Loucy (cell line): ENCODE results near the gene CAMTA1.

Experiments
- H2AFZ ChIP-seq: fragments of 200-600 bp; sonication (generic); 2 replicates; pipeline ENCODE4 v1.6.0; 2016; ENCODE audit warnings: antibody characterized with exemption, mild to moderate bottlenecking, low read length, moderate library complexity
- H3F3A ChIP-seq: fragments of 200-600 bp; 2 replicates; pipeline ENCODE4 v1.6.0; 2016; ENCODE audit warnings: antibody characterized with exemption, low read depth, mild to moderate bottlenecking
- H3K27me3 ChIP-seq: fragments of 200-600 bp; sonication (generic); 2 replicates; pipeline ENCODE4 v1.6.1; 2014; ENCODE audit warnings: low read length, mild to moderate bottlenecking; ENCODE audit not compliant: insufficient read depth, poor library complexity, severe bottlenecking
- H3K36me3 ChIP-seq: fragments of 200-600 bp; sonication (generic); 2 replicates; pipeline ENCODE4 v1.6.1; 2016; ENCODE audit warnings: low read length; ENCODE audit not compliant: insufficient read depth
- H3K4me1 ChIP-seq: fragments of 200-600 bp; sonication (generic); 2 replicates; pipeline ENCODE4 v1.5.1; 2014; ENCODE audit warnings: low read length, mild to moderate bottlenecking; ENCODE audit not compliant: insufficient read depth, poor library complexity, severe bottlenecking
- H3K4me2 ChIP-seq: fragments of 200-600 bp; sonication (generic); 2 replicates; pipeline ENCODE4 v1.6.0; 2014; ENCODE audit warnings: antibody characterized with exemption, low read length, low read depth, mild to moderate bottlenecking; ENCODE audit not compliant: poor library complexity, severe bottlenecking
- H3K4me3 ChIP-seq: fragments of 200-600 bp; sonication (generic); 2 replicates; pipeline ENCODE4 v1.5.1; 2014; ENCODE audit warnings: low read length, mild to moderate bottlenecking, mixed read lengths; ENCODE audit not compliant: poor library complexity, severe bottlenecking
- H3K79me2 ChIP-seq: fragments of 200-600 bp; sonication (generic); 2 replicates; pipeline ENCODE4 v1.6.1; 2014; ENCODE audit warnings: low read length; ENCODE audit not compliant: insufficient read depth
- H3K9ac ChIP-seq: fragments of 200-600 bp; sonication (generic); 2 replicates; pipeline ENCODE4 v1.6.0; 2014; ENCODE audit warnings: mild to moderate bottlenecking, low read depth, low read length, moderate library complexity; ENCODE audit not compliant: poor library complexity, severe bottlenecking
- H3K9me2 ChIP-seq: fragments of 200-600 bp; sonication (generic); replicated peaks from 2 replicates; pipeline ENCODE4 v1.6.1; 2016; ENCODE audit warnings: low read depth, low read length, mixed read lengths
- H3K9me3 ChIP-seq: fragments of 200-600 bp; sonication (generic); 2 replicates; pipeline ENCODE4 v1.6.1; 2014; ENCODE audit warnings: mild to moderate bottlenecking, antibody characterized with exemption, low read length, low read depth; ENCODE audit not compliant: insufficient read depth
- H4K20me1 ChIP-seq: fragments of 200-600 bp; sonication (generic); 2 replicates; pipeline ENCODE4 v1.6.0; 2014; ENCODE audit warnings: antibody characterized with exemption, low read length, mild to moderate bottlenecking; ENCODE audit not compliant: insufficient read depth, poor library complexity, severe bottlenecking
- CTCF ChIP-seq: fragments of 200-600 bp; sonication (generic); conservative IDR thresholded peaks from 2 replicates; pipeline ENCODE4 v1.5.1; 2014; ENCODE audit warnings: mild to moderate bottlenecking, antibody characterized with exemption, low read length
- EZH2phosphoT487 ChIP-seq: fragments of 200-600 bp; IDR thresholded peaks from 2 replicates; pipeline ENCODE4 v1.6.1; 2018; ENCODE audit warnings: antibody characterized with exemption, mild to moderate bottlenecking, moderate library complexity, borderline replicate concordance

The CAMTA1 gene

GRCh38 chr1:7422561-7422960 is 637.3 kb downstream of the CAMTA1 start:
- Histone ChIP-seq H3K79me2 (no peaks in the 10 kb centered on the region), H2AFZ (no peak overlapping the region), H3K4me3 (no peak overlapping the region), H3K9ac (no peak overlapping the region), H3K9me3 (peaks cover 3% of the 10 kb centered on the region; the same call in 1 of the 2 replicates), H3K4me1 (no peaks in the 10 kb centered on the region), H3K27me3 (no peaks in the 10 kb centered on the region), H4K20me1 (no peaks in the 10 kb centered on the region), H3K4me2 (no peak overlapping the region), H3F3A (no peaks in the 10 kb centered on the region), H3K36me3 (no peaks in the 10 kb centered on the region), H3K9me2 (no peaks in the 10 kb centered on the region)
- TF ChIP-seq EZH2phosphoT487 (no peak), CTCF (no peak)

GRCh38 chr1:7422966-7423365 is 637.7 kb downstream of the CAMTA1 start:
- Histone ChIP-seq H3K9me2 (no peaks in the 10 kb centered on the region), H3K4me3 (no peak overlapping the region), H3K9me3 (peaks cover 3% of the 10 kb centered on the region; the same call in 1 of the 2 replicates), H3K36me3 (no peaks in the 10 kb centered on the region), H3K27me3 (no peaks in the 10 kb centered on the region), H2AFZ (no peak overlapping the region), H3K4me2 (no peak overlapping the region), H3K79me2 (no peaks in the 10 kb centered on the region), H3K4me1 (no peaks in the 10 kb centered on the region), H4K20me1 (no peaks in the 10 kb centered on the region), H3F3A (no peaks in the 10 kb centered on the region), H3K9ac (no peak overlapping the region)
- TF ChIP-seq CTCF: no peak
- TF ChIP-seq EZH2phosphoT487: no peak

GRCh38 chr1:7424352-7424890 is 639.2 kb downstream of the CAMTA1 start:
- no peak overlapping the region for H3K4me3 ChIP-seq
- no peak overlapping the region for H3K9ac ChIP-seq
- H3K4me2 ChIP-seq: no peak overlapping the region
- no peaks in the 10 kb centered on the region for H3F3A ChIP-seq
- H3K27me3 ChIP-seq: no peaks in the 10 kb centered on the region
- no peaks in the 10 kb centered on the region for H3K9me2 ChIP-seq
- peaks cover 3% of the 10 kb centered on the region; the same call in 1 of the 2 replicates for H3K9me3 ChIP-seq
- H3K4me1 ChIP-seq: no peaks in the 10 kb centered on the region
- no peaks in the 10 kb centered on the region for H4K20me1 ChIP-seq
- H3K36me3 ChIP-seq: no peaks in the 10 kb centered on the region
- TF ChIP-seq CTCF: no peak
- no peak for TF ChIP-seq EZH2phosphoT487
- H2AFZ ChIP-seq: no peak overlapping the region
- no peaks in the 10 kb centered on the region for H3K79me2 ChIP-seq
